Adrenal gland (tissue), 12 donors: Measurements from ENCODE around the gene COL6A3. TPM values are rescaled to one million over a fixed set of nuclear protein-coding genes. Genes with fewer than 3 reads are reported as not detected.

Source experiments
- DNase-seq, 7 donors: peaks; one replicate each; pipeline ENCODE4 v3.0.0-alpha.2; 2019 to 2020
- H3K27ac ChIP-seq, 5 donors: fragments of 200-600 bp; sonication (generic) in 4 of 5; 1 replicate in 3 of 5; 2 replicates in 2 of 5; pipeline versions ENCODE4 v1.5.1 to v1.8.0; 2016 to 2020; ENCODE audit warnings: mild to moderate bottlenecking in 1 of 5
- H3K27me3 ChIP-seq: fragments of 200-600 bp; 2 replicates; pipeline ENCODE4 v1.8.0; 2021
- H3K36me3 ChIP-seq, 2 donors: fragments of 200-600 bp; replicated peaks in 1 of 2; 1 replicate in 1 of 2; 2 replicates in 1 of 2; pipeline versions ENCODE4 v1.5.1 to v1.8.0; 2018 to 2022
- H3K4me1 ChIP-seq, 2 donors: fragments of 200-600 bp; replicated peaks in 1 of 2; 1 replicate in 1 of 2; 2 replicates in 1 of 2; pipeline versions ENCODE4 v1.5.1 to v1.8.0; 2018 to 2021
- H3K4me3 ChIP-seq, 4 donors: fragments of 200-600 bp; sonication (generic) in 3 of 4; one replicate each; pipeline ENCODE4 v1.5.1; 2016 to 2018
- H3K9me3 ChIP-seq, 3 donors: fragments of 200-600 bp; sonication (generic) in 1 of 3; replicated peaks in 1 of 3; 1 replicate in 2 of 3; 2 replicates in 1 of 3; pipeline versions ENCODE4 v1.5.1 to v1.8.0; 2016 to 2021
- POLR2A ChIP-seq, 2 donors: fragments of 450-650 bp; IDR thresholded peaks; one replicate each; pipeline ENCODE4 v1.6.1; 2017; ENCODE audit warnings: antibody characterized with exemption in 2 of 2, mild to moderate bottlenecking in 2 of 2, moderate library complexity in 1 of 2
- WGBS, 4 donors: extraction: QIAGEN DNeasy Blood & Tissue Kit in 2 of 4; methylation state at CpG; one replicate each; pipeline versions ENCODE4 v1.1.5 to v1.1.7; 2013 to 2017; 5-methylcytosine and 5-hydroxymethylcytosine counted together
- intact Hi-C, 2 donors: fragments of 100-400 bp; cut with DNase I; formaldehyde crosslinking; loops; one replicate each; pipeline versions ENCODE4 v1.14.1 to v1.15.0; 2022 to 2023
- polyA plus RNA-seq, 3 donors: library from polyadenylated mRNA; stranded (reverse); fragments of 200-250 nt in 2 of 3; fragments of 350-450 nt in 1 of 3; fragmentation: Illumina TruSeq in 1 of 3; extraction: RNeasy Lipid Tissue Mini Kit (QIAGEN cat#74804) in 1 of 3; gene quantifications; one replicate each; pipeline ENCODE4 v1.2.3, GENCODE V29; 2013 to 2014
- total RNA-seq, 9 donors: library from RNA; depleted of rRNA in 4 of 9; stranded (reverse); fragments of >200 nt in 4 of 9; fragments of 120-200 nt in 1 of 9; fragmentation: NEBNext Ultra II Directional in 1 of 9; extraction: Animal tissue kit (Norgen Biotek cat#: 25700) in 1 of 9; gene quantifications; one replicate each; pipeline versions ENCODE4 v1.1.0 to v1.2.4, GENCODE V29; 2013 to 2023
- TF ChIP-seq, protein P1 (sequence below), 6 experiments: fragments of 450-650 bp in 4 of 6; fragments of 200-600 bp in 2 of 6; sonication (generic) in 1 of 6; IDR thresholded peaks; 1 replicate in 5 of 6; 2 replicates in 1 of 6; pipeline versions ENCODE4 v1.5.1 to v1.8.0; 2016 to 2021; ENCODE audit warnings: antibody characterized with exemption in 6 of 6, mild to moderate bottlenecking in 2 of 6, moderate library complexity in 1 of 6
- donor health status: healthy with polysubstance abuse.
- donor health status: Bipolar disorder and iron deficiency.
- donor health status: DM: yes; HTN: yes; CAD: no.
- donor health status: DM: no; HTN: no; CAD: no.
- donor health status: DM: no; HTN: no; CAD: no.
- donor health status: DM: yes; HTN: yes; CAD: no.

COL6A3 gene
- total and polyA plus RNA-seq, 12 donors: 15.5 to 69.4 (median 33.1) TPM

GRCh38 chr2:237309011-237309410 lies 105.0 kb downstream of the COL6A3 start:
- WGBS, 4 donors: 84 to 88% (median 84%) methylated on average over 3 of the region's 3 CpGs
- Histone ChIP-seq H3K36me3 (no peaks in the 10 kb centered on the region), H3K27me3 (no peaks in the 10 kb centered on the region), H3K27ac (peak overlapping the region in 1 of 5 donors; percentile 58), H3K4me3 (no peak overlapping the region), H3K4me1 (peaks cover 5 to 21% of the 10 kb centered on the region in 2 donors), H3K9me3 (no peaks in the 10 kb centered on the region)
- intact Hi-C loops: no loop called here
- no peak for DNase-seq
- TF ChIP-seq POLR2A (IDR thresholded peaks at IDR 0.05): no peak
- TF ChIP-seq, protein P1, sequence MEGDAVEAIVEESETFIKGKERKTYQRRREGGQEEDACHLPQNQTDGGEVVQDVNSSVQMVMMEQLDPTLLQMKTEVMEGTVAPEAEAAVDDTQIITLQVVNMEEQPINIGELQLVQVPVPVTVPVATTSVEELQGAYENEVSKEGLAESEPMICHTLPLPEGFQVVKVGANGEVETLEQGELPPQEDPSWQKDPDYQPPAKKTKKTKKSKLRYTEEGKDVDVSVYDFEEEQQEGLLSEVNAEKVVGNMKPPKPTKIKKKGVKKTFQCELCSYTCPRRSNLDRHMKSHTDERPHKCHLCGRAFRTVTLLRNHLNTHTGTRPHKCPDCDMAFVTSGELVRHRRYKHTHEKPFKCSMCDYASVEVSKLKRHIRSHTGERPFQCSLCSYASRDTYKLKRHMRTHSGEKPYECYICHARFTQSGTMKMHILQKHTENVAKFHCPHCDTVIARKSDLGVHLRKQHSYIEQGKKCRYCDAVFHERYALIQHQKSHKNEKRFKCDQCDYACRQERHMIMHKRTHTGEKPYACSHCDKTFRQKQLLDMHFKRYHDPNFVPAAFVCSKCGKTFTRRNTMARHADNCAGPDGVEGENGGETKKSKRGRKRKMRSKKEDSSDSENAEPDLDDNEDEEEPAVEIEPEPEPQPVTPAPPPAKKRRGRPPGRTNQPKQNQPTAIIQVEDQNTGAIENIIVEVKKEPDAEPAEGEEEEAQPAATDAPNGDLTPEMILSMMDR (IDR thresholded peaks at IDR 0.05): no peak

DNA sequence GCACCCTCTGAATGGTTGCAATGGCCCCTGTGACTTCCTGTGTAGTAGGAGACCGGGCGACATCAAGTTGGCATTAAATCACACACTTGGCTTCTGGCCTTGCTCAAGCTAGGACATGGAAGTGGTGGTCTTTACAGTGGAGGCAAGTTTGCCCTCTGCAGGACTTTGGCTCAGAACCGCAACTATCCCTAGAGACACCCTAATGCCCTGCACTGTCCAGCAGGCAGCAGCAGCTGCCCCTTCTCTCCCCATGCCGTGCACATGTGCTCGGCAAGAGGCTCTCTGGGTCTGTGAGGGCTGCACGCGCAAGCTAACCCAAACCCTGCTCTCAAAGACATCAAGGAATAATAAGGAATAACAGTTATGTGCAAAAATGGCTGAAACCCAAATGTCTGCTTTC lies 106.5 kb downstream of the COL6A3 start:
- WGBS, 4 donors: 61 to 82% (median 74%) methylated on average over 7 of the region's 7 CpGs
- Histone ChIP-seq H3K36me3 (no peaks in the 10 kb centered on the region), H3K27ac (peak overlapping the region in 2 of 5 donors; percentile 49 to 58), H3K4me1 (peaks cover 5 to 21% of the 10 kb centered on the region in 2 donors), H3K27me3 (no peaks in the 10 kb centered on the region), H3K9me3 (no peaks in the 10 kb centered on the region), H3K4me3 (no peak overlapping the region)
- intact Hi-C loops: no loop called here
- no peak for DNase-seq
- no peak for TF ChIP-seq POLR2A (IDR thresholded peaks at IDR 0.05)
- TF ChIP-seq, protein P1 (IDR thresholded peaks at IDR 0.05): no peak

GRCh38 chr2:237306787-237307170 lies 107.2 kb downstream of the COL6A3 start:
- Histone ChIP-seq H3K4me3 (no peak overlapping the region), H3K9me3 (no peaks in the 10 kb centered on the region), H3K27me3 (no peaks in the 10 kb centered on the region), H3K36me3 (no peaks in the 10 kb centered on the region), H3K4me1 (peaks cover 5 to 21% of the 10 kb centered on the region in 2 donors), H3K27ac (peak overlapping the region in 3 of 5 donors; percentile 18 to 58 (median 49))
- 47 to 66% (median 65%) methylated on average over 2 to 3 of the region's 3 CpGs for WGBS, 4 donors
- TF ChIP-seq POLR2A (IDR thresholded peaks at IDR 0.05): no peak
- TF ChIP-seq, protein P1 (IDR thresholded peaks at IDR 0.05): no peak
- intact Hi-C loops: no loop called here
- no peak for DNase-seq

- Histone ChIP-seq H3K27ac (peak overlapping the region in 3 of 5 donors; percentile 18 to 58 (median 49)), H3K4me3 (no peak overlapping the region), H3K27me3 (no peaks in the 10 kb centered on the region), H3K36me3 (no peaks in the 10 kb centered on the region), H3K9me3 (no peaks in the 10 kb centered on the region), H3K4me1 (peaks cover 5 to 21% of the 10 kb centered on the region in 2 donors)
- intact Hi-C loops: no loop called here
- 58 to 74% (median 68%) methylated on average over 5 to 7 of the region's 7 CpGs for WGBS, 4 donors
- no peak for TF ChIP-seq POLR2A (IDR thresholded peaks at IDR 0.05)
- TF ChIP-seq, protein P1 (IDR thresholded peaks at IDR 0.05): no peak
- no peak for DNase-seq
Measured at GRCh38 chr2:237306083-237306786, 107.7 kb downstream of the COL6A3 start.
